MV-4-11 (cell line): ENCODE data around the gene CTNNAL1.

Experiments used
- DNase-seq: peaks from one replicate; lab custom pipeline; 2025; lab: John Stamatoyannopoulos, UW

The CTNNAL1 gene

DNA sequence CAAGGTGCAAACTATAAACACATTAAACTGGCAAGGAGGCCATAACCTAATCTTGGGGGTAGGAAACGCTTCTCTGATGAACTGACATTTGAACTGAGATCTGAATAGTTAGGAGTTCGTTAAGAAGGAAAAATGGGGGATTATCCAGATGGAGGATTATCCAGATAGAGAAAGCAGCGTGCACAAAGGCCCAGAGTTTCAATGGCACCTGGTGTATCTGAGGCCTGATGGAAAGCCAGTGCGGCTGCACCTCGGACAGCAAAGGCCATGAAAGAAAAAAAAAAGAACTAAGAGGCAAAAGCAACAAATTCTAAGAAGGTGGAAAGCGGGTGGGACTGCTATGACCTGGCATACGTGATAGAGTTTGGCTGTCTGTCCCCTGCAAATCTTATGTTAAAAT lies 13.0 kb upstream of the CTNNAL1 start:
- no peak for DNase-seq

DNA sequence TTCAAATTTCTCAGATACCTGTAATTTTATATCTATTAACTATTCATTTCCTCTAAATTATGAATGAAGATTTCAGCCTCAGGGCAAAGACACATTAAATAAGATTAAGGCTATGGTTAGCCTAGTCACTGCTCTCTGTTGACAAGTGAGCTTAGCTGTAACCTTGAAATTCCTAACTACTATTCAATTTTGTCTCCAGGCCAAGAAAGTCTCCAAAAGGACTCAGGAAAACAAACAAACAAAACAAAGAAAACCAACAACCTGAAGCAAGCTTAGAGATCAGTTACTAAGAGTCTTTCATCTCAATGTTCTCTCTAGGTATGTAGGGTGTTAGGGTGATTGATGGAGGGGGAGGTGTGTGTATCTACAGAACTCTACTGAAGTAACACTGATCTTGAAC lies 9.6 kb upstream of the CTNNAL1 start:
- no peak for DNase-seq

DNA sequence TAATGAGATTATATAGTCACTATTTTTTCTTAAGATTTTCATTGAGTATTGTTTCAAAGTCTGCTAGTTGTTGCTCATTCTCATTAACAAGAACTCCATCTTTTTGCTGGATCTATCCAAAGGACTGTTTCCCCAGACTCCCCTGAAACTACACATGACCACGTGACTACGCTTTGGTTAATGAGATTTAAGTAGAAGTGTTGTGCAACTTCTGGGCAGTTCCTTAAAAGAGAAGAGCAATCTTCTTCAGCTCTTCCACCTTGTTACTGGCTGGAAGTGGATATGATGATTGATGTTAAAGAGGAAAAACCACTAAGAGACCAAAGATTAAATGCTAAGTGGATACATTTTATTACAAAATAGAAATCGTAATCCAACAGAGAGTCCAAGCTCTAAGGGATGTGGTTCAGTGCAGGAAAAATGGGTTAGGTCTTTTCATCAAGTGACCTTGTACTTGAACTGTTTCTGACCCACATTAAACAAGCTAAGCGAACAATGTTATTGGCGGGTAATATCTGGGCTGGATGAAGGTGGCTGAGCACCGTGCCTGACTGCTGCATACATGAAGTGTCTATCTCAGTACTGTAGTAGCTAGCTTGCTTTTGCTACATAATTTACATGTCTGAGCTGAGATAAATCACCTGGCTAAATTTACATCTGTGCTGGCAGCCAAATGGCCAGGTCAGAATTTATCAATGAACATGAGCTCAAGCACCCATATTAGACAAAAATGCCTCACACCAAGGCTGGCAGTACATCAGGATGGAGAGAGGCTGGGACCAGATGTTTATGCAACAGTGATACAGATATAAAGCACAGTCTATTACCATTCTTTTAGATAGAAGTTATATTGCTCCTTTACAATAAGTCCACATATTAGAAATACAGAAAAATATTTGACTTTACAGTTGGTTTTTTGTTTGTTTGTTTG lies 7.5 kb upstream of the CTNNAL1 start:
- DNase-seq = peak; percentile 91

DNA sequence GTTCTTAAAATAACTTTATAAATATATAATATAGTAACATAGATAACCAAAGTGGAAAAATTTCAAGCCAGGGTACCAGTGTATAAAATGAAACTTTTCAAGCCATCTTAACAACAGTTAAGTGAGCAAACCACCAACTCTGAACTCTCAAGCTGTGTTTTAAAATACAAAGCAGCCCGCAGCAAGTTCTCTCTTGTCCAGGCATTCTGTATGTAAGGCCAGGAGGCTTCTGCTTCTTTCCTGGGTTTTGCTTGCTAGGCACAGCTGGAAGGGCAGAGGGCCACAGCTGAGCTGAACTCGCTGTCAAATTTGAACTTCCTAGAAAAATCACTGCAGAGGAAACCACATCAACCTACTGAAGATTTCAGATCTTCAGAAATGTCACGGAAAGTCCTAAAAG lies 6.8 kb upstream of the CTNNAL1 start:
- DNase-seq = no peak

DNA sequence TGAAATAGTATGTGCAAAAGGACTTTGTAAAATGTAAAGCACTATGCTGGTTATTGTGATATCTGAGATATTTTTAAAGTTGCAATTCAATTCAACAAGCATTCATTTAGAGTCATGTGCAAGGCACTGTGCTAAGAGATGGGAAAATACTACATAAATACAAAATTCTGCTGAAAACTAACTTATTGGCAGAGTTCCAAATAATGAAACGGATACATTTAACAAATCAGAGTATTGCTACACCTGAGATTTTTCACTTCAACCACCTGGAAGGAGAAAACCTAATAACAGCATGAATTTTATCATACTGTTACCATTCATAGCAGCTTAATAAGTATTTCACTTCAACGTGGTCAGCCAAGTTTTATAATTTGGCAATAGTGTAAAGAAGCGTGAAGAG lies 6.1 kb upstream of the CTNNAL1 start:
- DNase-seq = no peak

DNA sequence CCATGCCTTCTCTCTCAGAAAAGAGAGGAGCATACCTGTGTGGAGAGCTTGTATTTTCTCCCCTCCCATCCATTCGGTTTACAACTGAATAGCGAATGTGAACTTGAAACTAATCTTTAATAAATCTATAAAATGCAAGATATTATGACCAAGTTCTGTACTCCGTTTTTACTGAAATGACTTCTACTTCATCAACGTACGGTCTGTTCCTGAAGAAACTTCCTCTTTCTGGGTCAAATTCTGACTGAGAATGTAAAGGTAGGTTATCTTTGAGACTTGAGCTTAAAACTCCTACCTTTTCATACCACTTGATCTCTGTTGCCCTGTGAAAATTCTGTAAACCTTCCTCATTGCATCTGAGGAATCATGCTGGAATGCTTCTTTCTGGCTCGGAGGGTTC lies 4.2 kb upstream of the CTNNAL1 start:
- no peak for DNase-seq

DNA sequence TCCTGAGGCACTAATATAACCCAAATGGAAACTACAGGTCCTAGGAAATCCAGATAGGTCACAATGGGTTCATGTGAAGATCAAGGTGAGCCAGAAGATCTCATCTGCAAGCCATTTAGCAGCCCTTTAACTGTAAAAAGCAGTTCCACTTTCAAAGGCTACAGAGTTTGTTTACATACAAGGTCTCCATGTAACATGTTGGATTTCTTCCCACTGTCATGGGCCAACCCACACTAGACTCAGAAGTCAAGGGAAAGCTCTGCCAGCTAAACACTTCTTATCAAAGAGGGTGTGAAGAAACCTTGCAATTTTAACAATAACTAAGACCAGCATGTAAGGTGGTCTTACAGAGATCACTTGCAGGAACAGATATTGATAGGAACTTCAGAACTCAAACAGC lies 3.8 kb upstream of the CTNNAL1 start:
- no peak for DNase-seq

DNA sequence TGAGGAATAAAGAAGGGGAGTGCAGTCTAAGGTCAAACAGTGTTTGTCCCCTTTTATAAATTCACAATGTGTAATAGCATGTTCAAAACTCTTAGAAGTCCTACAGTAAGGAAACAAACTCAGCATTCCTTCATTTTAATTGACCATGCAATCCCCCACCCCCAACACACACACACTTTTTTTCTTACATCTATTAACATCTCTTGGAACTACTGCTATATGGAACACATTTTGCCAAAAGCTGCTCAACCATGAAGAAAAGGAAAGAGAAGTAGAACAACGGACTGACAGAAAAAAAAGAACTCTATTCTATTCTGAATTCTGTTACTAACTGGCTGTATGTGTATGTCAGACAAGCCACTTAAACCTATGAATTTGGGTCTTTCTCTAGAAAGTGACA lies 2.8 kb upstream of the CTNNAL1 start:
- no peak for DNase-seq

DNA sequence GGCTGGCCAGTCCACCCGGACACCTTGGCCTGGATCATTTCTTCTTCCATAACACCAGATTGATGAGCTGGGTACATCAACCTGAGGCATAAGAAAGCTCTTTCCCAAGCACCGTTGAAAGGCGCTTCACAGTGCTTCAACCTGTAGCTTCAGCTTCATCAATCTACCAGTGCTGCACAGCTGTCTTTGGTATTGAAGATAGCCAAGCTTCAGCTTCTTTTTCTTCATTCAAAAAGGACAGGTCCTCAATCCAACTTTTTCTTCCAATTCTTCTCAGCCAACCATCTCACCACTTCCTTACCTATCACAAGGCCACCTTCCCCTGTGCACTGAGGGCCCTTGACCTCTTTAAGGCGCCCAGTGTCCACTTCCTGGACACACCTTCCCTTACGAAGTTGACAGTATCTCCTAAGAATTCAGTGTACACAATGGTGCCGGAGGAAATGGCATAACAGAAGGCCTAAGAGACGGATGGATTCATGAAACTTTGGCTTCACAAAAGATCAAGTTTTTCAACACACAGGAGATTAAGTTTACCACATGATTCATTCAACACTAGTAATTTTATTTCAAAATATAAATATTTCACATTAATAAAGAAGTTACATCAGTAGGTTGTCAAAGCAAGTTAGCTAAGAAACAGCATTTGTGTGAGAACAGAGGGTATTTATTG lies 1.4 kb upstream of the CTNNAL1 start:
- DNase-seq = no peak

DNA sequence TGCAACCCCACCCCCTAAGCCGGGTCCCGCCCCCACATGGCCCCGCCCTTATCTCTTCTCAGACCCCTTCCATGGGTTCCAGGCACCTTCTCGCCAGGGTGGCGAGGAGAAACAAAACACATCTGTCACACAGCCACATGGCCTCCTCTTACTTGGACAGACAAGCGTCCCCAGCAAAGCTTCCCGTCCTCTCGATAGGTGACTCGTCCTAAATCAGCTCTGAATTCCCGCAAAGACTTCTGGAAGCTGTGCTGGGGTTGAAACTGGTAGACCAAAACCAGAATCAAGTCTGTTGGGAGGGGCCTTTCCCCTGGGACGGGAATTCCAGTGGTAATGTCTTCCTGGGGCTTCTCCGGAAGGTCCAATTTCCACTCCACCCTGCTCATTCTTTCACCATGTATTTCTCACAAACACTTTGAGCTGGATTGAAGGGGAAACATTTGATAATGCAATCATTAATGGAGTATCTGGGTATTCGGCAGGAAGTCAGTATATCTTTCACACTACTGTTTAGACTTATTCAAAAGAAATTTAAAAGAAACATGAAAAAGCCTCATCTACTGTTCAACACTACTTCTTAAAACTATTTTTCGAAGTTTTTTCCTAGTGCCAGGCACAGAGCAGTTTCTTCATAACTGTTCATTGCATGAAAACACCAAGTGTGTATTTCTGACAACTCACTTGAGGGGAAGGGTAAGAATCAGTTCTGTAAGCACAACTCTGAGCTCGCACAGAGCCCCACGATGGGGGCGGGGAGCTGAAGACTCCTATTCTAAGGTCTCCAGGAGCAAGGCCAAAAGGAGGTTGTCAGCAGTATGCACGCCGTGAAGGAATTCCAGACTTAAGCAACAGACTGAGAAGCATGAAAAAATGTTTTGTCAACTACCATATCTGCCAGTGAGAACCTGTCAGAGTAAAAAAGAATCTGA lies 644 bp upstream of the CTNNAL1 start:
- no peak for DNase-seq

DNA sequence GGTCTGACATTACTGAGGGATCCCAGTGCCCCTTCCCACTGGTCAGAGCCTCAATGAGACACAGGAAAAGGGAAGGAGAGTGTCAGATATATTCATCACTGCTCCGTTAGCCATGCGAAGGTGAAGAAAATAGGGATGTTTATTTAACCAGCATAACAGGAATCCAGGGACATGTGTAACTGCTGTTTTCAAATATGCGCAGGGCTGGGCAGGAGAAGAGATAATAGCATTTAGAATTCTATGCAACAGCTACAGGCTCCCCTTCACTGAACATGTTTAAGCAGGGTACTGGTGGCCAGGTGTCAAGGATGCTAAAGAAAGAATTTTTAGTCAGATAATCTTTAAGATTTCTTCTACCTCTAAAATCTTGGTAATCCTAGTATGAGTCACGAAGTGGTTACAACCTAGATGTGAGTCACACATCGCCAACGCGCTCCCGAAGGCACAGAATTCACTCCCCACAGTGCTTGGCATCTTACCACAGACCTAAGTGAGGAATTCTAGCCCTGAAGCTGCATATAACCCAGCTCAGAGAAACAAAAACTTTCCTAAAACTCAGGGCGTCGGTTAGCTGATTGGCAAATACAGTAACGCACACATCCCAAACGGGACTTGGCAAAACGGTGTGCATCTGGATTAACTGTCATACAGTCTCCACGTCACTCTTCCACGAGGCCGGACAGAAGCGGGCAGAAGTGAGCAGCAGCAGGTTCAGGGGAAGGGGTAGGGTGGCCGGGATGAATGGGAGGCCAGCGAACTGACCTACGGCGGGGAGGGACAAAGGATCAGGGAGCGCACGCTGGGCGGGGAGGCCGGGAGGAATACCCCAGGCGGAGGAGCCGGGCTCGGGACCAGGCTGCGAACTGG lies 1.1 kb downstream of the CTNNAL1 start:
- DNase-seq = peak; percentile 32

DNA sequence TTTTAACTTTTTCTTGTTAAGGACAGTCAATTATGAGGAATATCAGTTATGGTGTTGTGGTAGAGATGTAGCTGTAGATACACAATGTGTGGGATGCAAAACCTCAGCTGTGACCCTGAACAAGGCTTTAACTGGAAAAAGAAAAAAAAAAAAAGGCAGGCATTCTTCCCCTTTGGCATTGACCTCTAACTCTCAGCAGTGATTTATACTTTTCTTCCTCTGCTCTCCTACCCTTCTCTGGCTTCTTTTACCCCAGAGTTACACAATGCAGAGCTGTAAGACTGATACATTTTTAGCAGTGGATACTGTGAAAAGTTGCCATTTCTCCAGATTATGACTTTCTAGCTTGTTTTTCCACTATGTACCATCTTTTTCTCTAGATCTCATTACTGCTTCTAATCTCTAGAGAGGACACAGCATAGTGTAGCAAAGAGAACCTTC lies 2.0 kb downstream of the CTNNAL1 start:
- DNase-seq = no peak

DNA sequence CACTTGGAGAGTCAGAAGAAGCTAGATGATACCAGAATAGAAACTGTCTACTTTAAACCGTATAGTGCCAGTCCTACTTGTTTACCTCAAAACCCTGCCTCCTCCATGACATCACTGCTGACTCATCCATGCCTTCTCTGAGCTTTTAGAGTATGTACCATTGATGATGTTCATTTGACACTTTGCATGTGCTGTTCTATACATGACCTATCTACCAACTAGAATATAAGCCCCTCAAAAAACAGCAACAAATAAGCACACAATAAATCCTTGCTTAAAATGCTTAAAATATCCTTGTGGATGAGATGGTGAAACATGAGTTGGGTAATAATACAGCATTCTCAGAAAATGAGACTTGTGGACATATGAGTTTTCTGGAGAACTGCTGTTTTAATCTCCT lies 2.6 kb downstream of the CTNNAL1 start:
- DNase-seq = peak; percentile 62

DNA sequence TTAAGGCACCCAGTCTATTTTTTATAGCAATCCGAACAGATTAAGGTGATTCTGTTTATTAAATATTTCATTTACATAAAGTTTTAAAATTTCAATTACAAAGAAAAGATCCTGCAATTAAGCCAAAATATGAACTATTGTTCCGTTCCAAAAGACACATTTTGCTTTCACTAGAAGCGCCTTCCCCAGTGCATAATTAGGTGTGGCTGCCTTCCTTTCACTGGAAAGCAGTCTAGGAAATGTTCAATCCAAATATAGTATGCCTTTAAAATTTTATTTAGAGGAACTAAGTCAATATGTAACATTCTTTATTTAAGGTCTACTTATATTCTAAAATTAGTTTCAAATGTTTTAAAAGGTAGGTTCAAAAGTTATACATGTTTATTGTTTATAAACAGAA lies 7.6 kb downstream of the CTNNAL1 start:
- DNase-seq = no peak

DNA sequence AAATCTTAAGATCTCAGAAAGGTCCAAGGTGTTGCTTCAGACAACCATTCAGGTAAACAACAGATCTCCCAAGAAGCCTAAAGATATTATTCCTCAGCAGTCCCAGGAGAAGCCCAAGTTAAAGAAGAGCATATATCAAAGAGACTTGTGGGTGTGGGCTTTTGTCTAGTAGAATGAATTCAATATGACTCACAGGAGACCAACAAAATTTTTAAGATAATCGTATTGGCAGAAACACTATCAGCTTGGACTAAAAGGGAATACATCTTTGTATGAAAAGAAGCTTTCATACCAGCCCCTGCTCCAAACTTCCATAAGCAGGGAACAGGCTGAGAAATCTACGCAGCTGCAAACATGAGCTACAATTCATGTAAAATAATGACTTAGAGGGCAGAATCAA lies 10.2 kb downstream of the CTNNAL1 start:
- no peak for DNase-seq

DNA sequence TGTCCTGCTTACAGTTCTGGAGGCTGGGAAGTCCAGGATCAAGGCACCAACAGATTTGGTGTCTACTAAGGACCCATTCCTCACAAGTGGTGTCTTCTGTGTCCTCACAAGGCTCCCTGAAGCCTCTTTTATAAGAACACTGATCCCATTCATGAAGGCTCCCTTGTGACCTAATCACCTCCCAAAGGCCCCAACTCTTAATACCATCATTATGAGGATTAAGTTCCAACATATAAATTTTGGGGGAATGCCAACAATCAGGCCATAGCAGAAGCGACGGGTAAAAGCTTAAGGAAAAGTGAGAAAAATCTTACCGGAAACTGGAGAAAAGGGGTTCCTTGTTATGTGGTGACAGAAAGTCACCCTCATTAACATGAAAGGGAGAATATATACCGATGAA lies 11.2 kb downstream of the CTNNAL1 start:
- DNase-seq = no peak

DNA sequence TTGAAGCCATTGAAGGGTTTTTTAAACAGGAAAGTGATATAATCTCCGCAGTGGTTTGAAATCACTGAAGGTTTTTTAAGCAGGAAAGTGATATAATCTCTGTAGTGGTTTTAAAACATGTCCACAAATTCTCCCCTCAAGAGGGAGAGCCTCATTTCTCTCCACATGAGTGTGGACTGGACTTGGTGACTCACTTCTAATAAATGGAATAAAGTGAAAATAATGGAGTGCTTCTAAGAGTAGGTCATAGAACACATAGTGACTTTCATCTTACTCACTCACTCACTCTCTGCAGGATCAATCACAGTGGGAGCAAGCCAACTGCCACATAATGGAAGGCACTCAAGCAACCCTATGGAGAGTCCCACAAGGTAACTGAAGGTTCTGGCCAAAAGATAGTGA lies 12.0 kb downstream of the CTNNAL1 start:
- peak; percentile 5 for DNase-seq

DNA sequence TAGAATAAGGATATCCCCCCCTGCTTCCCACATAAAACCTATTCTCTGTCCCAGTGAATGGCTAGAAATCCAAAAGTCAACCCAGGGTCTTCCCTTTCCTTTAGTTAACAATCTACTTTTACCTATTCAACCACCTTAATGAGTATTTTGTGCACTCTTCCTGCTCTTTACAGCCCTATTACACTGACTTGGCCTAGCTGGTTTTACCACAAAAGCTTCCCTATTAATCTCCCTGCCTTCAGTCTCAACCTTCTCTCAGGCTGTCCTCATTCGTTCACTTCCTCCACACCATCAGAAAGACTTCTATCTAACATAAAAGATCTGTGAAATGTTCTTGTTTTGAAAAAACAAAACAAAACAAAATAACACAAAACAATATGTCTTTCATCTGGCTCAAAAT lies 16.2 kb downstream of the CTNNAL1 start:
- DNase-seq = peak; percentile 18

DNA sequence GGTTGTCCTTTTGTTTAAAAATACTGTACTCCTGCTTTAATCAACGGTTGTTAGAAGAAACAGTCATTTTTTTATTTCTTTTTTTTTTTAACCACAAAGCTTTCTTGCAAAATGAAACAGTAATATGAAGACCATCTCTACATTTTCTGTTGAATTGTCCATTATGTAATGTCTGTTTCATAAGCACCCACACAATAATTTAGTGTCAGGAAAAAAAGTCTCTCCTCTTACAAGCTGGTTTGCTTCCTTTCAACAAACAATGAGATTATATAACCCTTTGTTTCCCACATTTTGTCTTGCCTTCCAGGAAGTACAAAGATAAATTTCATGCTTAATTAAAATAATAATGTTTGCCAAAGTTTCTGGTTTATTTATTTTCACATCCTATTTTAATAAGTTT lies 16.7 kb downstream of the CTNNAL1 start:
- DNase-seq = peak; percentile 77

DNA sequence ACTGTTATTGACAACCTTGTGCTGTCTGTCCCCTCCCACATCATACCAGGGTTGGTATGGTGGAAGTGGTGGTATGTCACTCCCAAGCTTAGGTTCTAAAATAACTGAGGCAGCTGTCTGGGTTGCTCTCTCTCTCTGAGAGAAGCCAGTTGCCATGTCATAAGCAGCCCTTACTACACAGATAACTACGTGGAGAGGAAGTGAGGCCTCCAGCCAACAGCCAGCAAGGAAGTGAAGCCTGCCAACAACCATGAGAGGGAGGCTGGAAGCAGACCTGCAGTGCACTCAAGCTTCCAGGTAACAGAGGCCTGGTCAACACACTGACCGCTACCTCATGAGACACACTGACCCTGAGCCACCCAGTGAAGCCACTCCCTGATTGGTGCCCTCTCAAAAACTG lies 18.6 kb downstream of the CTNNAL1 start:
- DNase-seq = peak; percentile 79

DNA sequence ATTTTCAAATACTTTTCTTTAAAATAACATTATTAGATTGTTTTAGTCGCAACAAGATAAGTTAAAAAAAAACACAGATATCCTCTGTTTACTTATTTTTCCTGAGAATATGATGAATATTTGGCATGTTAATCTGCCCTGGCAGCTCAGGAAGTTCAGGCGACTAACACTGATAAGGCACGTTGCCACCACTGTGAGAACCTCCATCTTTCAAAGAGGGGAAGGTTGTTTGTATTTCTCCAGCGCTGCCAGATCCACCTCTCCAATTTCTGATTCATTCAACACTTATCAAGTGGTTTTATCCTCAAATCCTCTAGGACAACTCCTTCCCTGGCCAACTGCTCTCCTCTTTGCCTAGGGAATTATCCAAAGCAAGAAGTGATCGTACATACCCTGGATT lies 21.8 kb downstream of the CTNNAL1 start:
- DNase-seq = no peak
